GM12878 (cell line): ENCODE data around the gene FASTK.

Experiments used
- ATF7 ChIP-seq: fragments of 450-650 bp; IDR thresholded peaks from 2 replicates; pipeline ENCODE4 v1.6.1; 2016; ENCODE audit warnings: low read depth, mild to moderate bottlenecking
- CHD4 ChIP-seq: fragments of 200-600 bp; sonication (generic); IDR thresholded peaks from 2 replicates; pipeline ENCODE4 v1.6.1; 2016; ENCODE audit warnings: mild to moderate bottlenecking
- MXI1 ChIP-seq: fragments of 150-350 bp; IDR thresholded peaks from 2 replicates; pipeline ENCODE4 v1.6.1; 2011; ENCODE audit warnings: low read depth, mild to moderate bottlenecking, inconsistent platforms, low read length, improper control_type of control experiment
- REST ChIP-seq: IDR thresholded peaks from 2 replicates; pipeline ENCODE4 v1.6.1; 2012; ENCODE audit warnings: mild to moderate bottlenecking, low read depth, low read length
- ZNF217 ChIP-seq: fragments of 450-650 bp; IDR thresholded peaks from 2 replicates; pipeline ENCODE4 v1.6.1; 2017; ENCODE audit warnings: antibody characterized with exemption, mild to moderate bottlenecking

GRCh38 chr7:151094675-151095074 lies 14.1 kb upstream of the FASTK start:
- TF ChIP-seq ATF7 (no peak), REST (no peak), ZNF217 (no peak), MXI1 (no peak), CHD4 (no peak)
